ENCODE results near the gene ZNF398.

DNA sequence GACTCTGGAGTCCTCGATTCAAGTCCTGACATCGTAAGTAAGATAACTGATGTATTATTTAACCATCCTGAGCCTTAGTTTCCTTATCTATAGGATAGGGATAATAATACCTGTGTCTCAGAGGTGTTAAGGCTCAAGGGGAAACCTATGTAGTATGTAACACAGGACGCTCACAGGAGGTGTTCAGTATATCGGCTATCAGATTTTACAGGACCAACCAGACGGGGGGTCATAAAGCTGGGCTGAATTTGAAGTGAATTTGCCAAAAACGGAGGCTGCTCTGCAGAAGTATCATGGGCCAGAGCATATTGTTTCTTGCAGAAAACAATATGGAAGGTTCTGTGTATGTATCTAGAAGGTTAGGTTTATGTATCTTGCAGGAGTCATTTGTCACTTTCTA, 37.0 kb downstream of the ZNF398 start:
- TF ChIP-seq POLR2A (IDR thresholded peaks at IDR 0.05; ENCODE audit: low read depth, low read length) (no peak), SIN3A (IDR thresholded peaks at IDR 0.05; ENCODE audit: low read depth, low read length) (no peak), CTCF (IDR thresholded peaks at IDR 0.05 in 2 of 3, conservative IDR thresholded peaks at IDR 0.05 in 1 of 3; ENCODE audit: control insufficient read depth in 2 of 3, extremely low read depth in 1 of 3, insufficient read depth in 1 of 3, low read depth in 3 of 3, low read length in 3 of 3) (no peak)
- TF ChIP-seq, protein P1, sequence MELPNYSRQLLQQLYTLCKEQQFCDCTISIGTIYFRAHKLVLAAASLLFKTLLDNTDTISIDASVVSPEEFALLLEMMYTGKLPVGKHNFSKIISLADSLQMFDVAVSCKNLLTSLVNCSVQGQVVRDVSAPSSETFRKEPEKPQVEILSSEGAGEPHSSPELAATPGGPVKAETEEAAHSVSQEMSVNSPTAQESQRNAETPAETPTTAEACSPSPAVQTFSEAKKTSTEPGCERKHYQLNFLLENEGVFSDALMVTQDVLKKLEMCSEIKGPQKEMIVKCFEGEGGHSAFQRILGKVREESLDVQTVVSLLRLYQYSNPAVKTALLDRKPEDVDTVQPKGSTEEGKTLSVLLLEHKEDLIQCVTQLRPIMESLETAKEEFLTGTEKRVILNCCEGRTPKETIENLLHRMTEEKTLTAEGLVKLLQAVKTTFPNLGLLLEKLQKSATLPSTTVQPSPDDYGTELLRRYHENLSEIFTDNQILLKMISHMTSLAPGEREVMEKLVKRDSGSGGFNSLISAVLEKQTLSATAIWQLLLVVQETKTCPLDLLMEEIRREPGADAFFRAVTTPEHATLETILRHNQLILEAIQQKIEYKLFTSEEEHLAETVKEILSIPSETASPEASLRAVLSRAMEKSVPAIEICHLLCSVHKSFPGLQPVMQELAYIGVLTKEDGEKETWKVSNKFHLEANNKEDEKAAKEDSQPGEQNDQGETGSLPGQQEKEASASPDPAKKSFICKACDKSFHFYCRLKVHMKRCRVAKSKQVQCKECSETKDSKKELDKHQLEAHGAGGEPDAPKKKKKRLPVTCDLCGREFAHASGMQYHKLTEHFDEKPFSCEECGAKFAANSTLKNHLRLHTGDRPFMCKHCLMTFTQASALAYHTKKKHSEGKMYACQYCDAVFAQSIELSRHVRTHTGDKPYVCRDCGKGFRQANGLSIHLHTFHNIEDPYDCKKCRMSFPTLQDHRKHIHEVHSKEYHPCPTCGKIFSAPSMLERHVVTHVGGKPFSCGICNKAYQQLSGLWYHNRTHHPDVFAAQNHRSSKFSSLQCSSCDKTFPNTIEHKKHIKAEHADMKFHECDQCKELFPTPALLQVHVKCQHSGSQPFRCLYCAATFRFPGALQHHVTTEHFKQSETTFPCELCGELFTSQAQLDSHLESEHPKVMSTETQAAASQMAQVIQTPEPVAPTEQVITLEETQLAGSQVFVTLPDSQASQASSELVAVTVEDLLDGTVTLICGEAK (IDR thresholded peaks at IDR 0.05; ENCODE audit: borderline replicate concordance): no peak
